IMR-90 (cell line): ENCODE data around the gene CD24. TPM values are rescaled to one million over a fixed set of nuclear protein-coding genes. Genes with fewer than 3 reads are reported as not detected.

ENCODE experiments used
- ATAC-seq: fragments of 200-7000 bp; cut with Tn5 transposase; 2 replicates; pipeline ENCODE4 v1.9.1; 2020; ENCODE audit warnings: low read depth, mild to moderate bottlenecking, moderate library complexity
- BruUV-seq: library from RNA; stranded (reverse); fragments of 400-500 nt; replicated peaks from 2 replicates; lab custom pipeline; 2021; lab: Mats Ljungman, UMichigan
- CTCF ChIA-PET: fragments of 300-600 bp; formaldehyde crosslinking; extraction: SDS; loops from one replicate; lab custom pipeline; 2021; ENCODE audit warnings: antibody characterized with exemption; lab: Yijun Ruan, JAX
- POLR2A ChIA-PET: fragments of 300-600 bp; sonication (Branson Sonifier 250); formaldehyde crosslinking; loops from one replicate; lab custom pipeline; 2022; ENCODE audit warnings: antibody characterized with exemption; ENCODE audit not compliant: unreplicated experiment; lab: Charles Lee
- DNase-seq: peaks from one replicate; pipeline ENCODE4 v3.0.0; 2013
- H2AFZ ChIP-seq: replicated peaks from 2 replicates; pipeline ENCODE3; 2013; ENCODE audit warnings: low read length, mild to moderate bottlenecking; ENCODE audit not compliant: poor library complexity
- H2AK5ac ChIP-seq: 2 replicates; pipeline ENCODE4 v1.6.1; 2013; ENCODE audit warnings: low read depth, low read length, inconsistent platforms
- H2AK9ac ChIP-seq: replicated peaks from 2 replicates; pipeline ENCODE3; 2013; ENCODE audit warnings: mild to moderate bottlenecking, low read depth, low read length, moderate library complexity; ENCODE audit not compliant: poor library complexity
- H2BK120ac ChIP-seq: 2 replicates; pipeline ENCODE4 v1.6.1; 2013; ENCODE audit warnings: low read depth, low read length, inconsistent platforms
- H2BK15ac ChIP-seq: 3 replicates; pipeline ENCODE4 v1.6.1; 2013; ENCODE audit warnings: low read depth, low read length, inconsistent platforms
- H2BK20ac ChIP-seq: 2 replicates; pipeline ENCODE4 v1.6.1; 2013; ENCODE audit warnings: low read depth, mild to moderate bottlenecking, inconsistent platforms, low read length, moderate library complexity
- H2BK5ac ChIP-seq: 2 replicates; pipeline ENCODE4 v1.6.1; 2013; ENCODE audit warnings: mild to moderate bottlenecking, low read depth, low read length, inconsistent platforms; ENCODE audit not compliant: poor library complexity, severe bottlenecking
- H3K14ac ChIP-seq: replicated peaks from 2 replicates; pipeline ENCODE4 v1.6.1; 2013; ENCODE audit warnings: low read depth, low read length, inconsistent platforms
- H3K18ac ChIP-seq: 2 replicates; pipeline ENCODE4 v1.6.1; 2013; ENCODE audit warnings: low read depth, low read length, control low read depth
- H3K23ac ChIP-seq: 2 replicates; pipeline ENCODE4 v1.6.1; 2013; ENCODE audit warnings: low read depth, low read length, inconsistent platforms
- H3K27ac ChIP-seq: 2 replicates; pipeline ENCODE4 v1.5.1; 2013; ENCODE audit warnings: mild to moderate bottlenecking, control low read depth, low read length; ENCODE audit not compliant: insufficient read depth
- H3K27me3 ChIP-seq: 2 replicates; pipeline ENCODE4 v1.6.1; 2013; ENCODE audit warnings: low read length; ENCODE audit not compliant: control insufficient read depth, insufficient read depth
- H3K36me3 ChIP-seq: 2 replicates; pipeline ENCODE4 v1.6.1; 2013; ENCODE audit warnings: low read length, mixed read lengths; ENCODE audit not compliant: control insufficient read depth, insufficient read depth
- H3K4ac ChIP-seq: 2 replicates; pipeline ENCODE4 v1.6.1; 2013; ENCODE audit warnings: low read depth, low read length, inconsistent platforms
- H3K4me1 ChIP-seq: 2 replicates; pipeline ENCODE4 v1.6.1; 2013; ENCODE audit warnings: low read length, mixed read lengths; ENCODE audit not compliant: control insufficient read depth, insufficient read depth
- H3K4me2 ChIP-seq: 2 replicates; pipeline ENCODE4 v1.6.1; 2013; ENCODE audit warnings: low read depth, mild to moderate bottlenecking, control low read depth, low read length, moderate library complexity
- H3K4me3 ChIP-seq: 2 replicates; pipeline ENCODE4 v1.5.1; 2013; ENCODE audit warnings: low read depth, mild to moderate bottlenecking, control low read depth, low read length, moderate library complexity; ENCODE audit not compliant: insufficient read depth
- H3K56ac ChIP-seq: 2 replicates; pipeline ENCODE4 v1.6.1; 2013; ENCODE audit warnings: low read length, inconsistent platforms; ENCODE audit not compliant: insufficient read depth; ENCODE audit errors: extremely low read depth
- H3K79me1 ChIP-seq, 2 experiments: 2 replicates each; pipeline ENCODE4 v1.6.1; 2013; ENCODE audit warnings: low read length in 2 of 2, inconsistent platforms in 1 of 2, low read depth in 1 of 2
- H3K9ac ChIP-seq: 2 replicates; pipeline ENCODE4 v1.6.1; 2013; ENCODE audit warnings: low read depth, low read length, control low read depth
- H3K9me1 ChIP-seq: 2 replicates; pipeline ENCODE4 v1.6.1; 2013; ENCODE audit warnings: low read length, inconsistent platforms; ENCODE audit not compliant: insufficient read depth
- H3K9me3 ChIP-seq: 2 replicates; pipeline ENCODE4 v1.6.1; 2013; ENCODE audit warnings: low read length; ENCODE audit not compliant: control insufficient read depth, insufficient read depth
- H4K20me1 ChIP-seq: 2 replicates; pipeline ENCODE4 v1.6.1; 2013; ENCODE audit warnings: low read length, inconsistent platforms; ENCODE audit not compliant: insufficient read depth
- H4K5ac ChIP-seq: 2 replicates; pipeline ENCODE4 v1.6.1; 2013; ENCODE audit warnings: mild to moderate bottlenecking, low read depth, low read length, control low read depth
- H4K8ac ChIP-seq, 2 experiments: 2 replicates each; pipeline ENCODE4 v1.6.1; 2013; ENCODE audit warnings: low read depth in 2 of 2, low read length in 2 of 2, control low read depth in 1 of 2, inconsistent platforms in 1 of 2
- H4K91ac ChIP-seq: 2 replicates; pipeline ENCODE4 v1.6.1; 2013; ENCODE audit warnings: low read depth, low read length, inconsistent platforms; ENCODE audit not compliant: insufficient read depth
- CHD1 ChIP-seq: IDR thresholded peaks from 2 replicates; pipeline ENCODE4 v1.6.1; 2012; ENCODE audit warnings: low read depth, low read length, improper control_type of control experiment
- CTCF ChIP-seq: conservative IDR thresholded peaks from 2 replicates; pipeline ENCODE4 v1.5.1; 2012; ENCODE audit warnings: mild to moderate bottlenecking, low read depth, low read length, improper control_type of control experiment
- FOS ChIP-seq: fragments of 150-350 bp; IDR thresholded peaks from 2 replicates; pipeline ENCODE4 v1.6.1; 2016; ENCODE audit warnings: low read depth, low read length
- RFX5 ChIP-seq: IDR thresholded peaks from 2 replicates; pipeline ENCODE4 v1.8.0; 2012; ENCODE audit warnings: low read depth, mild to moderate bottlenecking, low read length, moderate library complexity
- SMC3 ChIP-seq: fragments of 150-350 bp; IDR thresholded peaks from 2 replicates; pipeline ENCODE4 v1.6.1; 2016; ENCODE audit warnings: low read depth, mild to moderate bottlenecking, antibody characterized with exemption, low read length, moderate library complexity
- USF2 ChIP-seq: fragments of 150-350 bp; IDR thresholded peaks from 2 replicates; pipeline ENCODE4 v1.6.1; 2017; ENCODE audit warnings: mild to moderate bottlenecking, antibody characterized with exemption, low read length, low read depth
- WGBS, 2 experiments: methylation state at CpG; one replicate each; pipeline versions ENCODE4 v1.1.5 to v1.1.7; 2013; ENCODE audit warnings: missing lambda C conversion rate in 2 of 2; ENCODE audit not compliant: insufficient read length in 1 of 2; ENCODE audit errors: extremely low coverage in 2 of 2; 5-methylcytosine and 5-hydroxymethylcytosine counted together
- dilution Hi-C: fragments of 300-500 bp; cut with HindIII; formaldehyde crosslinking; loops from one replicate; pipeline ENCODE4 v1.14.3; 2018; ENCODE audit warnings: low sequenced_read_pairs; ENCODE audit not compliant: unreplicated experiment
- in situ Hi-C: fragments of 300-500 bp; cut with MboI; formaldehyde crosslinking; loops from 3 replicates; pipeline ENCODE4 v1.14.3; 2019; ENCODE audit warnings: low sequenced_read_pairs, inconsistent platforms, mixed read lengths
- intact Hi-C: fragments of 100-400 bp; cut with micrococcal nuclease; formaldehyde crosslinking; loops from 2 replicates; pipeline ENCODE4 v1.10.0; 2022
- polyA plus RNA-seq, 3 experiments: library from polyadenylated mRNA; depleted of rRNA; stranded (reverse); fragments of >200 nt; gene quantifications; 2 replicates each; pipeline ENCODE4 v1.2.3, GENCODE V29; 2012; ENCODE audit warnings: low replicate concordance in 1 of 3
- total RNA-seq: library from RNA; depleted of rRNA; stranded (reverse); fragments of >200 nt; gene quantifications from 2 replicates; pipeline ENCODE4 v1.2.3, GENCODE V29; 2012

The CD24 gene
- total and polyA plus RNA-seq, 2 of the 4 experiments (the other 2 are of a cell fraction): 0.07 to 0.18 TPM

GRCh38 chr6:106964954-106965353 is 9.6 kb downstream of the CD24 start:
- Histone ChIP-seq H2AK5ac (no peak overlapping the region), H3K79me1 (no peaks in the 10 kb centered on the region), H3K36me3 (no peaks in the 10 kb centered on the region), H3K27ac (no peak overlapping the region), H2BK120ac (no peak overlapping the region), H2BK15ac (no peak overlapping the region), H2BK20ac (no peak overlapping the region), H2AFZ (no peak overlapping the region), H4K91ac (no peak overlapping the region), H2AK9ac (no peak overlapping the region), H3K4me1 (no peaks in the 10 kb centered on the region), H3K4me2 (no peak overlapping the region), H3K9ac (no peak overlapping the region), H3K4ac (no peak overlapping the region), H3K56ac (no peak overlapping the region), H4K8ac (no peak overlapping the region), H3K27me3 (peaks cover 8% of the 10 kb centered on the region), H3K4me3 (no peak overlapping the region), H2BK5ac (no peak overlapping the region), H3K9me1 (no peaks in the 10 kb centered on the region), H3K23ac (no peak overlapping the region), H4K5ac (no peak overlapping the region), H3K9me3 (no peaks in the 10 kb centered on the region), H3K14ac (no peak overlapping the region), H3K18ac (no peak overlapping the region), H4K20me1 (no peaks in the 10 kb centered on the region)
- WGBS, 2 experiments: no CpG with 5 or more reads among the region's 1 CpG
- TF ChIP-seq SMC3 (no peak), CTCF (no peak), RFX5 (no peak), FOS (no peak), USF2 (no peak), CHD1 (no peak)
- no peak for DNase-seq
- intact Hi-C loops (no loop called here), in situ Hi-C loops (no loop called here), dilution Hi-C loops (loop anchor here (25.0 kb wide), 1 partner anchor 503 kb away; no protein-coding TSS in a partner anchor)
- ATAC-seq: no peak
- POLR2A ChIA-PET: no interaction called here
- CTCF ChIA-PET: no interaction called here
- no TSS peak for BruUV-seq
